HG02885 (cell line): Measurements from ENCODE around the gene PLCB4.

Experiments
- ATAC-seq: cut with Tn5 transposase; IDR thresholded peaks from one replicate; pipeline ENCODE4 v1.9.1; 2021; ENCODE audit warnings: mild to moderate bottlenecking; ENCODE audit not compliant: unreplicated experiment, poor library complexity

Gene PLCB4

DNA sequence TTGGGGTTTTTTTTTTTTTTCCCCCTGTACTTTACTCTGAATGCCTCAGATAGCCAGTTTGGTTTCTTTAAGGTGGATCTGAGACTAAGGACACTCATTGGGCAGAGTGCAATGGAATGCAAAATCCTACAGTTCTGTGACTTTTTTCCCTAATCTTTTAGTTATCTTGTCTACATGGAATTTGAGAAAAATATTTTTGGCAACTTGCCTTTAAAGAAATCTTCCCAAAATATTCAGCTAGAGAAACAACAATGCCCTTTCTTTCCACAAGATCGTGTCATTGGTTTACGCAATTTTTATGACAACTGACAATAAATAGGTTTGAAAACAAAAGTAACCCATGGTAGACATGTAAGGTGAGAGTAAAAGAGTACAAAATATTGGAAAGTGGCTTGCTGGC, 273.8 kb downstream of the PLCB4 start:
- ATAC-seq = no peak

DNA sequence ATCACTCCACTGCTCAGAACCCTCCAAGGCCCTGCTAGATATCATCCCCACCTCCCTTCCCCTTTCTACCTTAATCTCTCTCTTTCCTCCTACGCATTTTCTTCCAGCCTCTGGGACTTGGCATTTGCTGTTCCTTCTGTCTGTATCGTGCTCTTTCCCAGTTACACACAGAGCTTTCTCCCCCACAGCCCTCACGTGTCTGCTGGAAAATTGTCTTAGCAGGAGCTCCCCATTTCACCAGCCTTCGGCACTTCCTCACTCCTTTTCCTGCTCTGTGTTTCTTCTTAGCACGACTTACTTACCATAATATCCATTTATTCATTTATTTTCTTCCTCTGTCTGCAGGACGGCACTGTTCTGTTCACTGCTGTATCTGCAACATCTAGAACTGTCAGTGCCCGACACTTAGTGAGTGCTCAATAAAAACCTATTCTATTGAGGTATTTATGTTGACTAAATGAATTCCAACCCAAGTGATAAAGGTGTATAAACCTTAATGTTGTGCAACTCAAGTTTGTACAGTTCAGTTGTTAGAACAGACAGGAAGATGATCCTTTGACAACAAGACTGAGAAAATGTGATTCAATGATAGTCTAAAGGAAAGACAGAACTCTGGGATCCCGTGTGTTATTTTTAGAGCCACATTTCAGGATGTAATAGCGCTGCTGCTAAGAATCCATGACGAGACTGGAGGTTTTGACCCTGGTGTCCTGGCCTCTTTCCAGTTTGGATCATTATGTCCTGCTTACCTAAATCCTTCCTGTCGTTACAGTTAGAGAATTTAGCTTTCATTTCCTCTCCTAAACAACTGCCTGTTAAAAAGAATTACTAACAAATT, 275.4 kb downstream of the PLCB4 start:
- ATAC-seq = no peak

DNA sequence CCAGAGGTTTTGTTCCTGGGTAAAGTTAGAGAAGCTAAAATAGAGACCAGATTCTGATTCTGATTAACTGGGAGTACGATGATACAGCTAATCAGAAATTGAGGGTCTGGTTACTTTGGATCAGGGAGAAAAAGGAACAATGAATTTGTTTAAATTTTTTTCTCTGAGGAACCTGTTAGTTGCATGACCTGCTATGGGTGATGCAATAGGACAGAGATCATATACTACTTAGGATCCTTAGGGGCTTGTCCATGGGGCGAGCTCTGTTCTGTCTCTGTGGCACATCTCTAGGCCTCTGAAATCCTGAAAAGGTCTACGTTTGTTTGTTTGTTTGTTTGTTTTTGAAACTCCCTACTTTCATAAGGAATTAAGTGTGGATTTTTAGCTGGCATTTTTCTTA, 279.4 kb downstream of the PLCB4 start:
- ATAC-seq = no peak

DNA sequence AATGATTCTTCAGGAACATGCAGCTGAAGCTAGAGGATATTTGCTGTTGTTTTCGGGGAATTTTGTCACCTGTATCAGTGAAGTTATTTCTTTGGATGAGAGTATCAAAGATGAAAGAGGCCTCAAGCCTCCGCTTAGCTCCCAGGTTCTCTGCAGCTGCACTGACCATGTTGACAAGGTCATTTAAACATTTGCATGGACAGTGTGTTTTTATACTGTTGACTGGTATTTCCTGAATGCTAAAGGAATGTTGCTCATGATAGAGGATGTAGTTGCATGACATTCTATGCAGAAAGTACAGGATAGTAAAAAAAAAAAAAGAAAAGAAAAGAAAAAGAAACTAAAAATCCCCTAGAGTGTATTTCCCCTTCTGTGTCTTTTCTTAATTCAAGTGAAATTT, 279.9 kb downstream of the PLCB4 start:
- no peak for ATAC-seq

DNA sequence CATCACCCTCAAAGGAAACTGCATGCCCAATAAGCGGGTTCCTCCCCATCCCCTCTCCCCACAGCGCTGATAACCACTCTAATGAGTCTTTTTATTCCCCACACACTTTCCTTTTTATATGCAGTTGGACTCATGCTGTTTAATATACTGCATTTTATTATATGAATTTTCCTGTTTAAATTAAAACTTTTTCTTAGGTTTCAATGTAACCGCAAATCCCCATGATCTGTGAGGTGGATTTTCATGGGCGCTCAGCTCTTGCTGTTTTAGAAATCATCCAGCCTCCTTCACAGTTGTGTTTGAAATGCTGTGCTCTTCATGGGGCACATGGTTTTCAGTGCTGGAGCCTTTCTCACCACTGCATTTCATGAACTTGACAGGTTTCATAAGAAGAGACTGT, 280.4 kb downstream of the PLCB4 start:
- ATAC-seq = no peak

DNA sequence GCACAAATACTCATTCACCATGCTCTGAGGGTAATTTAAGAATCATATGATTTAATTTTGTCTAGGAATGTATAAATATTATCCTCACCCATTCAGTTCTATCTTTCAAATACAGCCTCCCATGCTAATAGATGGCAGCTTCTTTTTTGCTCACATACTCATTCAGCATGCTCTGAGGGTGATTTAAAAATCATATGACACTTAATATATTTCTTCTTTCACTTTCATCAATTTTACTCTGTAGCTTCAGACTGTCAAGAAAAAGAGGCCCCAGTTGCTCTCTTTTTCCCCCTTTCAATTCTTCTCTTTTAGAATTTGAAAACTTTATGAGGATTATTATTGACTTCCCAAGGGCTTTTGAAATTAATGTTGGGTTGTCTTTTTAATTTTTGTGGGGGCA, 283.9 kb downstream of the PLCB4 start:
- ATAC-seq = no peak

DNA sequence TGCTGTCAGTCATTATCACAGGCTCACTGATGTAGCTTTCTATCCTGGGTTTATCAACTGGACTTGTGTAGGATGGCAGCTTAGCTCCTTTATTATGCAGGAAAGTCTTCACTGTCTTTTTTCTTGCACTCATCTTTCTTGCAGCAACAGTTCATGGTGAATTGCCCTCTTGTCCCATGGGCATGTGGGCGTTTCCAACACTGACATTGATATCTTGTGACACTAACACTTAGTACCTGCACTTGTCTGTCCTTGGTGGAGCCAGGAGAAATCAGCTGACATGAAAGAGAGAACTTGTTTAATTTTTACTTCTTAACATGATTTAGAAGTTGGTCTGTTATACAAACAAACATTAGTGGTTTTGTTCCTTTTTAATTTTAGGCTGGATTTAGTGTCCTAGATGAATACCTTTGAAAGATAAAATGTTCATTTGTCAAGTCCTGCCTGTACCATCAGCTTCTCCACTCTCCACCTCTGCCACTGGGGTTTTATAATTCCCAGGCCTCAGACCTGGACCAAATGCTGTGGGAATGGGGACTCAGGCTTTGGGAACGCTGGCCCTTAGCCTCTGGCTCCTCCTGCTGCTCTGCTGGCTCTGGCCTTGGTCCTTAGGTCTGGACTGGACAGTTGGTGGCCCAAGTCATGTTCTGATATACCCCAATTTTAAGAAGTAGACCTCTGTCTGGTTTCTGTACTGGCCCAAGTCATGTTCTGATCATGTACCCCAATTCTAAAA, 284.5 kb downstream of the PLCB4 start:
- ATAC-seq = no peak

DNA sequence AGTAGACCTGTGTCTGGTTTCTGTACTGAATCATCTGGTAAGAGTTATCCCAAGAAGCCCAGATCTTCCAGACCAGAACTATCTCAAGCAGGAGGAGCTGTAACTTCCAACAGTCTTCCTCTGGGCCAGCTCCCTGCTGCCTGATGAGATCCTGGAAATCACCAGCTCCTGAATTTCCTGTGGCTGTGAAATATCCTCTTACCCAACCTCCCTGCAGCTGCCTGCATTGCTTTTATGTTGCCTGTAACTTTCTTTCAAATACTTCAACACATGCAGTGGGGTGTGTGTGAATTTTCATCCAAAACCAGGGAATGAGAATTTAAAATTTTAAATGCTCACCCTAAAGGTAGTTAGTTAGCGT, 285.0 kb downstream of the PLCB4 start:
- ATAC-seq = no peak

DNA sequence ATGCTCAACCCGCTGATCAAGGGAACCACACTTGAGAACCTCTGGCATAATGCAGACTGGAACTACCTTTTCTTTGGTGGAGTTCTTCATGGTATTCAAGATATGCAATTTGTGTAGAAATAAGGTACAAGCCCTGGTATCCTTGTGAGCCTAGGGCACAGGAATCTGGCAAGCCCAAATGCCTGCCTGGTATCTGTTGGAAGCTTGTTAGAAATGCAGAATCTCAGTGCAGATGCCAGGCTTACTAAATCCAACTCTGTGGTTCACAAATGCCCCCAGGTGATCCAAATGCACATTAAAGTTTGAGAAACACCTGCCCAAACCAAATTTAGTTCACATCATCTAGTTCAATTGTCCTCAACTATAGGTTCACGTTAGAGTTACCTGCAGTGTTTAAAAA, 285.7 kb downstream of the PLCB4 start:
- no peak for ATAC-seq

DNA sequence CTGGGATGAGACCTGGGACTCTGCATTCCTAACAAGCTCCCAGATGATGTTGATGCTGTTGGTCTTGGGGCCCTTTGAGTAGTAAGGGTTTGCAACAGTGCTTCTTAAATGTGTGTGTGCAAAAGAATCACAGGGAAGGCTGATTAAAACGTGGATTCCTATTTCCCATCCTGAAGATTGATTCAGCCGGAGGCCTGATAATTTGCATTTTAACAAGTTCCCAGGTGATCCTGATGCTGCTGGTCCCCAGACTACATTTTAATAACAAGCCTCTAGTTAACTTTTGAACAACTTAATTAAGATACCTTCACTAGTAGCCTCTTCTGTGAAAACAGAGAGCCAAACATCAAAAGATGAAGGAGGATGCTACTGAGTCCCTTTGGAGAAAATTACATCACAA, 289.1 kb downstream of the PLCB4 start:
- no peak for ATAC-seq

DNA sequence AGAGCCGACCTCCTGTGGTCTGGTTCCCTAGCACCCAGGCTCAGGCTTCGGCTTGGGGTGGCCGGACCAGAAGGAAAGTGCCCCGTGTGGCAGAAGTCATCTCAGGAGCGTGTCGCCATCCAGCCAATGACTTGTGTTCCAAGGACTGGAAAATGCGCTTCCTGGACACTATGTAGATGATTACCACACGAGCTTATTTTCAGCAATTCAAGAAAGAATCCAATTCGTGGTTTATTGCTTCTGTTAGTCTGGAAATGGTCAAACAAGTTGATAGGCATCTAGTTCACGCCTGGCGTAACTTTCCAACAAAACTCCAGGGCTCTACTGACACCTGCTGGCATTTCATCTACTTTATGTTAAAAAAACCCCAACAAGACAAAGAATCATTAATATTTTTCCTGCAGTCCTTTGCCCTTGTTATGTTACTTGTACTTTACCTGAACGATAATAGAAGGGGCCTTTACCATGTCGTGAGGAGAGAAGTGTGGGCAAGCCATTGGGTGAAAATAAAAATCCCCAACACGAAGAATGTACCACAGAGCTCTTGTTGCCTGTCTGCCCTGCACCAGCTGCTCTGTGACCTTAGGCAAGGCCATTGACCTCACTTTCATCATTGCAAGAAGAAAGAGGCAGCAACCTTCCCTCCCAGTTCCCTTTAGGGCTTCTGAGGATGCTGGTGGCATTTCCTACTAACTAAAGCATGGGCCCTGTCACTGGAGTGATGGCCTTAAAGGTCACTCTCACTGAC, 290.8 kb downstream of the PLCB4 start:
- ATAC-seq = no peak

DNA sequence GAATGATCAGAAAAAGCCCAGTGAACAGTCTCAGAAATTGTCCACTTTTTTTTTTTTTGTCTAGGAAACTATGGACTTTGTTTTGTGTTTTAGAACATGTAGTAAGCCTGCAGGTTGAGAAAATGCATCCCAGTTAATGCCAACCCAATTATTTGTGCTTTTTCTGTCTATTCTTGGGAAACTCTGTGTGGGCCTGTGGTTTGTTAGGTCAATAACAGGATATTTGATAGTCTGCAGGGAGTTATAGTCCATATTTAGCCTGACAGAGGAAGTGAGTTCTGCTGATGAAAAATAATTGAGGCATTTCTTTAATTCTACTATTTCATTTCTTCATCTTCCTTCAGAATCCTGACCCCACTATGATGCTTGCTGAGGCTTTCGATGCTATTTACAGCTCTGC, 291.5 kb downstream of the PLCB4 start:
- ATAC-seq = no peak

DNA sequence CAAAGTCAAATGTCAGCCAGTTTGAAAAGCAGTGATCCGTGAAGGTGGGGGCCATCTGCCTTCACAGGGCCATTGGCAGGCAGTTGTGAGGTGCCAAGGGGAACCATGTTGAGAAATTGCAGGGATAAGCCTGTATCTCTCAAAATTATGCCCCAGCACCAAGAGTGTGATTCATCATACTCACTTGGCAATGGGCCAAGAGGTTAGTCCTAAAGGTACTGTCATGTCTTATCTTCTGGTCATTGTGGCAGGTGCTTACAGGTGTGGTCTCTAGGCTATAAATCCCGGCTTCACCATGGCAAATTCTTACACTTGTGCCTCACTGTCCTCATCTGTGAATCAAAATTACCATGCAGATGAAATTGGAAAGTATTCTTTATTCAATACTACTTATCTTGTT, 294.8 kb downstream of the PLCB4 start:
- ATAC-seq = no peak

DNA sequence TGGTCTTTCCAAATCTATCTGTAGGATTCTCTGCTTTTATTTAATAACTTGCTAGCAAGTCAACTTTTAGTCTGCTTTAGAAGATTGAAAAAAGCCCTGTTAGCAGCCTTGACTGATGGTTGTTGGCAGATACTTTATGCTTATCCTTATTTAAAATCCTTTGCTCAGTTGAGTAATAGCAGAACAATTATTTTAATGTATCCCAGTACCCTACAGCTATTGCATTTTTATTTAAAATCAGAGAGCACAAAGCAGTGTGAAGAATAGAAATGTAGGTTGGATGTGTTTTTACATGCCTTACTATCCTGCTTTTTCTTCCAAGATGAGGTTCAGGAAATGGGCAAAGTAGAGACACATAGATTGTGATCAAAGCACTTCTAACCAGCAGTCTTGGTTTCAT, 298.4 kb downstream of the PLCB4 start:
- no peak for ATAC-seq

DNA sequence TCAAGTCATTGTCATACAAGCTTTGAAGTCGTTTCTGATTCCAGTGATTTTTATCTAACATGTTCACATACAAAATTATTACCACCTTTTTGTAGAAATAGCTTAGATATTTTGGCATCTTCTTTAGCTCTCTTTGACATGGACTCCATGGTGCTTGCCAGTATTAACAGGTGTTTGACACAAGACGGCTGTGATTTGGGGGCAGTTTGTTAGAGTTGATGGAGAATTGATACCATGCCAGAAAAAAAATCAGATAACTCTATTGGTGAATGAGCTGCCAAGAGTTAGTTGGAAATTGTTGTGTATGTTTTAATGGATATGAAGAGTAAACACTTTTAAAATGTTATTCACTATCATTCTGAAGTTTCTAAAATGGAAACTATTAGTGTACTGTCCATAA, 298.9 kb downstream of the PLCB4 start:
- ATAC-seq = no peak

DNA sequence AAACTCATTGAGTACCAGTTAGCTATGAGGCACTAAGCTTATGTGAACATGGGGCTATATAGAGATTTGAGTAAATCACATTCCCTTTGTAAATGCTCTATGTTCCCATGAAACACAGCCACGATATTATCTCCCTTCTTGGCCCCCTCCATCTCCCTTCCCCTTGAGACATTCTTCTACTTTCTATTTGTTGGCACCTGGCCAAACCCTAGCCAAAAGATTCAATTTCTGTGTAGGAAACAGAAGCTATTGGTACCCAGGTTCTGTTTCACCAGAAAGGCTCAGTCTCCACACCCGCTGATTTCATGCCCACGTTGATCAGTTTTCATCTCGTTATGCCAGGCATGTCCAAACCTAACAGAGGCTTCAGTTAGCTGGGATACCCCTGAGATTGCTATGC, 300.0 kb downstream of the PLCB4 start:
- no peak for ATAC-seq

DNA sequence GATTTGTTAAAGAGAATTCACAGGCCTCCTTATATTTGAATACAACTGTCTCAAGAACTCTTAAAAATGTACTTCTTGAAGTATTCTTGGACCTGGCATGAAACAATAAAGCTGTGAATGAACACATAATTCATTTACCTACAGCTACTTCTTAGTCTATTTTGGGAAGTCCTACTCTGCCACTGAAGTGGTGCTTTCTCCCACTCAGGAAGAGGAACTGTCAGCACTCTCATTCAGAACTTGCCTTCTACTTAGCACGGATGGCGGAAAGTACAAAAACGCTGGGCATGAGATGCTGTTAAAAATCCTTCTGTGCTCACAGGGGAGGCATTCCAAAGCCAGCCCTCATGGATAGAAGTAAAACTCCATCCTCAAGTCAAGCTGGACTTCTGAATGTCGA, 300.7 kb downstream of the PLCB4 start:
- ATAC-seq = no peak

DNA sequence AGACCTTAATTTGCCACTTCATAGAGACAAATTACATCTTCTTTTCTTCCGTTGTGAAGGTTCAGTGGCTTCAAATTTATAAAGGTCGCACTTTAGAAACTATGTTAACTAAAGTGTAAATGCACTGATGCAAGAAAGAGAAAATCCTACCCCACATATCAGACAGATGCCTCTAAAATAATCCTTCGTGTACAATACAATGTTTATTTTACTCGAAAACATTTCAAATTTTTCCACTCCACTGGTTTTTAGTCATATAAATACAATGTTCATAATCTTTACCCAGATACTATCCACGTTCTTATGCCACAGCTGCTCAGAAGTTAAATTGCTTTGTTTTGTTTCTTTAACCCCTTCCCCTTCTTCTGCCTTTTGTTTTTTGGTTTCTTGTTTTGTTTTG, 305.2 kb downstream of the PLCB4 start:
- ATAC-seq = no peak

DNA sequence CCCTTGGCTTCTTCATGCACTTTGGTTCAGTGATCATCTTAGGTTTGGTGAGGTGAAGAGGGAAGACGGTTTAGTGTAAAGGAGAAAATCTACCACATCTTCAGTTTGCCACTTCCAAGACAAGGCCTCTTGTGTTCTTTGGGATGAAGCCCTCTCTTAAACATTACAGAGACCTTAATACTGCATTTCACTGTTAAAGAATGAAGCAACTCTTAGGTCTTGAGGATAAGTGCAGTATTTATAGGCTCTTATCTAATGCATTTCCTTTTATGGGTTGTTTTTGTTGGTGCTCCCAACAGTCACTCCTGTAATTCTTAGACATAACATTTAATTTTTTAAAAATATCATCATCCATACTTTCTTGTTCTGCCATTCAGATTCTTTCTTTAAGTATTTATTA, 305.6 kb downstream of the PLCB4 start:
- ATAC-seq = no peak

DNA sequence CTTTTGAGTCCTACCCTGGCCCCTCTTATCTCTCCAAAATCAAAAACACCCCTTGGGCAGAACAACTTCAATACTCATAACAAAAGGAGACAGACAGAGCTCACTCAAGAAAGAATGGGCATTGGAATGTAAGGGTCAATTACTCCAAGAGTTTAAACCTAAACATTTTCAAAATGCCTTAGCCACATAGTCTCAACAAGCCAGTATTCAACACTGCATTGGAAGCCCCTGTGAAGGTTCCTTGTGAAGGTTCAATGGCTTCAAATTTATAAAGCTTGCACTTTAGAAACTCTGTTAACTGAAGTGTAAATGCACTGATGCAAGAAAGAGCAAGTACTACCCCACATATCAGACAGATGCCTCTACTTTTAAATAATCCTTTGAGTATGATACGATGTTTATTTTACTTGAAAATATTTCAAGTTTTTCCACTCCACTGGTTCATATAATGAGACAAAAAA, 306.4 kb downstream of the PLCB4 start:
- ATAC-seq = no peak

DNA sequence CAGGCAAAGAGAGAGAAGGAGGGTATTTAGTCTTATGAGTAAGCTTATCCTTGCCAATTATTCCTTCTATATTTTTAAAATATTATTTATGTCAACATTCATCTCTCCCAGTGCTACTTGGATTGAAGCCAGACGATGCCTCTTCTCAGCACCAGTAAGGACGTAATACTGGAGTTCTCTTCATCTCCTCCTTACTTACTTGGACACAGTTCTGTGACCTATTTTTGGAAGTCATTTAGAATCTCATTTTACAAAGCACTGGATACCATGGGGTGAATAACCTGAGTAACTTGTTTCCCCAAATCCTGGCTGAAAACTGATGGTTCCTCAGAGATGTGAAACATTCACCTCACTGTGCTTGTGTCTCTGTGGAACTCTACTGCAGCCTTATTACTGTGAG, 308.1 kb downstream of the PLCB4 start:
- no peak for ATAC-seq
